H9 (cell line): ENCODE data around the gene STXBP5L. TPM values are rescaled to one million over a fixed set of nuclear protein-coding genes. Genes with fewer than 3 reads are reported as not detected.
"Not testable (repeated sequence)": the region's sequence is repeated elsewhere in the genome, so short reads cannot be mapped to it uniquely, and the experiment has no call there.

Source experiments
- DNase-seq: peaks from one replicate; pipeline ENCODE4 v3.0.0-alpha.2; 2017
- H2AFZ ChIP-seq: one replicate; pipeline ENCODE4 v1.6.1; 2013; ENCODE audit warnings: mild to moderate bottlenecking, low read length, control low read depth, moderate library complexity
- H2AK5ac ChIP-seq: 2 replicates; pipeline ENCODE4 v1.6.1; 2013; ENCODE audit warnings: low read length, control low read depth, mixed read lengths; ENCODE audit not compliant: insufficient read length
- H2BK120ac ChIP-seq: one replicate; pipeline ENCODE4 v1.6.1; 2013; ENCODE audit warnings: low read depth, mild to moderate bottlenecking, low read length, control low read depth, inconsistent platforms; ENCODE audit not compliant: poor library complexity, severe bottlenecking
- H2BK12ac ChIP-seq: 2 replicates; pipeline ENCODE4 v1.6.1; 2013; ENCODE audit warnings: low read length, control low read depth, mixed read lengths, low read depth; ENCODE audit not compliant: insufficient read length
- H2BK15ac ChIP-seq: 2 replicates; pipeline ENCODE4 v1.6.1; 2013; ENCODE audit warnings: low read depth, low read length, control low read depth
- H2BK20ac ChIP-seq: one replicate; pipeline ENCODE4 v1.6.1; 2013; ENCODE audit warnings: low read depth, mild to moderate bottlenecking, low read length, control low read depth, inconsistent platforms; ENCODE audit not compliant: poor library complexity, severe bottlenecking
- H2BK5ac ChIP-seq: 2 replicates; pipeline ENCODE4 v1.6.1; 2013; ENCODE audit warnings: low read length, control low read depth, mixed read lengths; ENCODE audit not compliant: insufficient read length
- H3K14ac ChIP-seq: 2 replicates; pipeline ENCODE4 v1.6.1; 2013; ENCODE audit warnings: low read length, control low read depth; ENCODE audit not compliant: insufficient read depth
- H3K18ac ChIP-seq: 2 replicates; pipeline ENCODE4 v1.6.1; 2013; ENCODE audit warnings: low read depth, mild to moderate bottlenecking, mixed read lengths, low read length, control low read depth; ENCODE audit not compliant: insufficient read length
- H3K23ac ChIP-seq: 2 replicates; pipeline ENCODE4 v1.6.1; 2013; ENCODE audit warnings: low read length, control low read depth, mixed read lengths, low read depth; ENCODE audit not compliant: insufficient read length
- H3K23me2 ChIP-seq: 2 replicates; pipeline ENCODE4 v1.6.1; 2013; ENCODE audit warnings: low read depth, mild to moderate bottlenecking, mixed read lengths, low read length, control low read depth; ENCODE audit not compliant: insufficient read length, poor library complexity, severe bottlenecking
- H3K27ac ChIP-seq: 2 replicates; pipeline ENCODE4 v1.5.1; 2013; ENCODE audit warnings: low read length, control low read depth, mixed read lengths, low read depth; ENCODE audit not compliant: insufficient read length
- H3K27me3 ChIP-seq: 2 replicates; pipeline ENCODE4 v1.6.1; 2013; ENCODE audit warnings: low read length, control low read depth, inconsistent platforms; ENCODE audit not compliant: insufficient read depth
- H3K4ac ChIP-seq: 2 replicates; pipeline ENCODE4 v1.6.1; 2013; ENCODE audit warnings: low read depth, mild to moderate bottlenecking, control low read depth, inconsistent platforms, low read length, moderate library complexity
- H3K4me1 ChIP-seq: 2 replicates; pipeline ENCODE4 v1.6.1; 2013; ENCODE audit warnings: low read length, control low read depth, inconsistent platforms; ENCODE audit not compliant: insufficient read depth
- H3K4me2 ChIP-seq: 2 replicates; pipeline ENCODE4 v1.6.1; 2013; ENCODE audit warnings: low read length, control low read depth, mixed read lengths; ENCODE audit not compliant: insufficient read length, insufficient read depth
- H3K56ac ChIP-seq: 2 replicates; pipeline ENCODE4 v1.6.1; 2013; ENCODE audit warnings: low read depth, mild to moderate bottlenecking, mixed read lengths, low read length, control low read depth; ENCODE audit not compliant: insufficient read length
- H3K79me1 ChIP-seq: 2 replicates; pipeline ENCODE4 v1.6.1; 2013; ENCODE audit warnings: low read depth, mild to moderate bottlenecking, moderate library complexity, low read length, control low read depth, inconsistent platforms; ENCODE audit not compliant: insufficient read depth, poor library complexity, severe bottlenecking
- H3K79me2 ChIP-seq: 2 replicates; pipeline ENCODE4 v1.6.1; 2013; ENCODE audit warnings: low read length, control low read depth, inconsistent platforms; ENCODE audit not compliant: insufficient read depth
- H3K9ac ChIP-seq: 2 replicates; pipeline ENCODE4 v1.6.1; 2013; ENCODE audit warnings: low read length, control low read depth, mixed read lengths; ENCODE audit not compliant: insufficient read length; ENCODE audit errors: extremely low read depth
- H3K9me3 ChIP-seq: one replicate; pipeline ENCODE4 v1.6.1; 2013; ENCODE audit warnings: low read depth, low read length, inconsistent platforms; ENCODE audit not compliant: control insufficient read depth
- H3T11ph ChIP-seq: one replicate; pipeline ENCODE4 v1.6.1; 2013; ENCODE audit warnings: mild to moderate bottlenecking, low read length, control low read depth, inconsistent platforms
- H4K20me1 ChIP-seq: one replicate; pipeline ENCODE4 v1.6.1; 2013; ENCODE audit not compliant: control insufficient read depth, insufficient read length, insufficient read depth
- H4K5ac ChIP-seq: 2 replicates; pipeline ENCODE4 v1.6.1; 2013; ENCODE audit warnings: low read depth, mild to moderate bottlenecking, mixed read lengths, low read length, control low read depth; ENCODE audit not compliant: insufficient read length
- H4K8ac ChIP-seq: replicated peaks from 2 replicates; pipeline ENCODE4 v1.6.1; 2013; ENCODE audit warnings: low read length, control low read depth, mixed read lengths, low read depth; ENCODE audit not compliant: insufficient read length
- H4K91ac ChIP-seq: 2 replicates; pipeline ENCODE4 v1.6.1; 2013; ENCODE audit warnings: low read depth, mild to moderate bottlenecking, moderate library complexity, mixed read lengths, low read length, control low read depth; ENCODE audit not compliant: insufficient read length
- H3K27ac Mint-ChIP-seq, 3 experiments: 2 replicates in 2 of 3; 3 replicates in 1 of 3; pipeline ENCODE4 v1.8.0; 2020 to 2021; ENCODE audit warnings: mixed read lengths in 3 of 3, mild to moderate bottlenecking in 1 of 3, moderate library complexity in 1 of 3
- H3K27me3 Mint-ChIP-seq: 2 replicates; pipeline ENCODE4 v1.8.0; 2021; ENCODE audit warnings: low read depth, mild to moderate bottlenecking, moderate library complexity, mixed read lengths
- H3K36me3 Mint-ChIP-seq, 3 experiments: 2 replicates in 2 of 3; 3 replicates in 1 of 3; pipeline ENCODE4 v1.8.0; 2020 to 2021; ENCODE audit warnings: low read depth in 3 of 3, mixed read lengths in 3 of 3; ENCODE audit not compliant: insufficient read depth in 1 of 3
- H3K4me1 Mint-ChIP-seq, 2 experiments: 2 replicates each; pipeline ENCODE4 v1.8.0; 2020; ENCODE audit warnings: mixed read lengths in 2 of 2
- H3K4me3 Mint-ChIP-seq, 2 experiments: 2 replicates in 1 of 2; 3 replicates in 1 of 2; pipeline ENCODE4 v1.8.0; 2020 to 2021; ENCODE audit warnings: mild to moderate bottlenecking in 2 of 2, mixed read lengths in 2 of 2, moderate library complexity in 1 of 2
- H3K9me3 Mint-ChIP-seq, 2 experiments: 2 replicates in 1 of 2; 3 replicates in 1 of 2; pipeline ENCODE4 v1.8.0; 2020; ENCODE audit warnings: mild to moderate bottlenecking in 2 of 2, mixed read lengths in 2 of 2, moderate library complexity in 1 of 2
- CTCF ChIP-seq: fragments of 200-600 bp; sonication (generic); conservative IDR thresholded peaks from 3 replicates; pipeline ENCODE4 v1.8.0; 2021; ENCODE audit warnings: antibody characterized with exemption, mild to moderate bottlenecking
- WGBS: extraction: QIAGEN DNeasy Blood & Tissue Kit; methylation state at CpG from one replicate; pipeline ENCODE4 v1.1.7; 2013; ENCODE audit warnings: missing lambda C conversion rate, low lambda C conversion rate, mixed read lengths; ENCODE audit not compliant: insufficient read length; ENCODE audit errors: extremely low coverage; 5-methylcytosine and 5-hydroxymethylcytosine counted together
- total RNA-seq: library from RNA; stranded (reverse); gene quantifications from 2 replicates; pipeline ENCODE4 v1.2.1, GENCODE V29; 2021

Gene STXBP5L
- total RNA-seq, 1 experiment from 2014 or later = 4.7 TPM

GRCh38 chr3:120894316-120895057, 13.5 kb upstream of the STXBP5L start:
- no peak overlapping the region for H2BK12ac ChIP-seq
- H4K20me1 ChIP-seq = no peaks in the 10 kb centered on the region
- H3T11ph ChIP-seq = no peak overlapping the region
- H3K36me3 Mint-ChIP-seq = peaks cover 3 to 10% (median 8%) of the 10 kb centered on the region in 3 experiments; a peak in 6 of 7 replicates
- H3K79me2 ChIP-seq = no peaks in the 10 kb centered on the region
- no peak overlapping the region for H2BK120ac ChIP-seq
- no peaks in the 10 kb centered on the region for H3K23me2 ChIP-seq
- WGBS = no CpG with 5 or more reads among the region's 5 CpGs
- H3K4me1 Mint-ChIP-seq = no peaks in the 10 kb centered on the region
- H3K4me1 ChIP-seq = no peaks in the 10 kb centered on the region
- no peak overlapping the region for H3K4ac ChIP-seq
- no peak overlapping the region for H2BK15ac ChIP-seq
- no peaks in the 10 kb centered on the region for H3K27me3 ChIP-seq
- no peak overlapping the region for H4K8ac ChIP-seq
- no peaks in the 10 kb centered on the region; the same call in 1 of the 2 replicates for H3K27me3 Mint-ChIP-seq
- H2BK5ac ChIP-seq = no peak overlapping the region
- H3K4me3 Mint-ChIP-seq = no peak overlapping the region
- peaks cover 19 to 31% of the 10 kb centered on the region in 2 experiments for H3K9me3 Mint-ChIP-seq
- TF ChIP-seq CTCF = no peak
- no peak overlapping the region for H3K9ac ChIP-seq
- DNase-seq = no peak
- H3K79me1 ChIP-seq = no peaks in the 10 kb centered on the region
- no peak overlapping the region for H2BK20ac ChIP-seq
- H3K4me2 ChIP-seq = no peak overlapping the region
- H3K27ac ChIP-seq = no peak overlapping the region
- H3K27ac Mint-ChIP-seq = no peak overlapping the region
- H2AFZ ChIP-seq = no peak overlapping the region
- no peak overlapping the region for H3K56ac ChIP-seq
- H3K23ac ChIP-seq = no peak overlapping the region
- no peak overlapping the region for H3K18ac ChIP-seq
- H3K14ac ChIP-seq = no peak overlapping the region
- H2AK5ac ChIP-seq = no peak overlapping the region
- H4K91ac ChIP-seq = no peak overlapping the region
- no peaks in the 10 kb centered on the region for H3K9me3 ChIP-seq
- no peak overlapping the region for H4K5ac ChIP-seq

GRCh38 chr3:120901716-120902115, 6.3 kb upstream of the STXBP5L start:
- not testable (repeated sequence) for H4K20me1 ChIP-seq, H3K9me3 ChIP-seq, H4K8ac ChIP-seq, H3K27me3 ChIP-seq, H3K4me1 Mint-ChIP-seq, H3K27me3 Mint-ChIP-seq, H2BK15ac ChIP-seq, H3K14ac ChIP-seq, H4K5ac ChIP-seq, H3K27ac Mint-ChIP-seq, H2BK5ac ChIP-seq, H2BK12ac ChIP-seq, H2BK20ac ChIP-seq, H3K79me1 ChIP-seq, DNase-seq, H3K9ac ChIP-seq, H3K23me2 ChIP-seq, H3K18ac ChIP-seq, H3K23ac ChIP-seq, H2AK5ac ChIP-seq, H3K4ac ChIP-seq, H3K4me2 ChIP-seq, H3K56ac ChIP-seq, H2BK120ac ChIP-seq, H3K79me2 ChIP-seq, H3K27ac ChIP-seq, H4K91ac ChIP-seq, H3K4me3 Mint-ChIP-seq, H3T11ph ChIP-seq, H2AFZ ChIP-seq, H3K4me1 ChIP-seq
- Mint-ChIP-seq H3K9me3 (peaks cover 42 to 55% of the 10 kb centered on the region in 2 experiments), H3K36me3 (peaks cover 22 to 44% (median 33%) of the 10 kb centered on the region in 3 experiments)
- no CpG with 5 or more reads among the region's 6 CpGs for WGBS
